Measurements from ENCODE around the gene SS18.
"Not testable (repeated sequence)": the region's sequence is repeated elsewhere in the genome, so short reads cannot be mapped to it uniquely, and the experiment has no call there.

Gene SS18

GRCh38 chr18:26090130-26091046, at the start of gene SS18:
Gene SS18 (minus strand): TSS chr18:26090613. CDS start chr18:26090569, 44 bp downstream.
- DNase-seq, result peak; percentile 95

GRCh38 chr18:26135548-26135947, 45.1 kb upstream of the SS18 start:
- no peak for DNase-seq

- DNase-seq, result no peak
These were observed 43.7 kb upstream of the SS18 start for GRCh38 chr18:26134107-26134506.

- DNase-seq, result no peak
These were observed 43.2 kb upstream of the SS18 start, which contains the start of gene PSMA8 for GRCh38 chr18:26133652-26134051. Gene PSMA8 (plus strand): TSS chr18:26133869. CDS start chr18:26133966, 97 bp downstream.

- DNase-seq, result not testable (repeated sequence)
These were observed 37.8 kb upstream of the SS18 start for GRCh38 chr18:26128192-26128591.

- no peak for DNase-seq
These were observed 37.4 kb upstream of the SS18 start for GRCh38 chr18:26127786-26128185.

- DNase-seq, result not testable (repeated sequence)
These were observed 31.6 kb upstream of the SS18 start for GRCh38 chr18:26121994-26122393.

GRCh38 chr18:26121476-26121875, 31.1 kb upstream of the SS18 start:
- no peak for DNase-seq

GRCh38 chr18:26119246-26119645, 28.8 kb upstream of the SS18 start:
- peak; percentile 20 for DNase-seq

- DNase-seq, result no peak
These were observed 13.6 kb upstream of the SS18 start for GRCh38 chr18:26104035-26104434.

- no peak for DNase-seq
These were observed 13.2 kb upstream of the SS18 start for GRCh38 chr18:26103579-26103978.

GRCh38 chr18:26097563-26097962, 7.2 kb upstream of the SS18 start:
- no peak for DNase-seq

- DNase-seq, result no peak
These were observed 6.4 kb upstream of the SS18 start for GRCh38 chr18:26096852-26097251.

GRCh38 chr18:26091047-26091630, 726 bp upstream of the SS18 start:
- no peak for DNase-seq

- DNase-seq, result peak; percentile 53
These were observed 902 bp downstream of the SS18 start for GRCh38 chr18:26089293-26090129.

GRCh38 chr18:26088487-26088886, 1.9 kb downstream of the SS18 start:
- peak; percentile 15 for DNase-seq

GRCh38 chr18:26086959-26087358, 3.5 kb downstream of the SS18 start:
- no peak for DNase-seq

- no peak for DNase-seq
These were observed 5.4 kb downstream of the SS18 start for GRCh38 chr18:26085056-26085455.

- no peak for DNase-seq
These were observed 7.3 kb downstream of the SS18 start for GRCh38 chr18:26083099-26083498.

GRCh38 chr18:26082475-26082874, 7.9 kb downstream of the SS18 start:
- DNase-seq, result peak; percentile 62

- no peak for DNase-seq
These were observed 16.2 kb downstream of the SS18 start for GRCh38 chr18:26074246-26074645.

GRCh38 chr18:26073758-26074157, 16.7 kb downstream of the SS18 start:
- no peak for DNase-seq

GRCh38 chr18:26071725-26072124, 18.7 kb downstream of the SS18 start:
- no peak for DNase-seq
